HG03108 (cell line): ENCODE measurements around the gene S100PBP.

Source experiments
- ATAC-seq: cut with Tn5 transposase; IDR thresholded peaks from one replicate; pipeline ENCODE4 v1.9.1; 2021; ENCODE audit warnings: moderate library complexity; ENCODE audit not compliant: unreplicated experiment

S100PBP gene

GRCh38 chr1:32869923-32870614, 52.6 kb downstream of the S100PBP start:
- ATAC-seq = no peak

- no peak for ATAC-seq
Observed at GRCh38 chr1:32870615-32871363, 53.3 kb downstream of the S100PBP start, which contains the start of gene FNDC5. Gene FNDC5 (minus strand): TSS chr1:32870912.

- ATAC-seq = no peak
Observed at GRCh38 chr1:32871364-32872191, 54.1 kb downstream of the S100PBP start.

- no peak for ATAC-seq
Observed at GRCh38 chr1:32872192-32872460, 54.7 kb downstream of the S100PBP start.

GRCh38 chr1:32873484-32873883, 56.0 kb downstream of the S100PBP start:
- no peak for ATAC-seq

- no peak for ATAC-seq
Observed at GRCh38 chr1:32874860-32875752, 57.7 kb downstream of the S100PBP start.

- ATAC-seq = no peak
Observed at GRCh38 chr1:32876341-32877210, 59.1 kb downstream of the S100PBP start.

GRCh38 chr1:32877211-32878110, 60.0 kb downstream of the S100PBP start:
- no peak for ATAC-seq

GRCh38 chr1:32878183-32878582, 60.7 kb downstream of the S100PBP start:
- ATAC-seq = no peak

GRCh38 chr1:32878637-32879041, 61.2 kb downstream of the S100PBP start:
- no peak for ATAC-seq

GRCh38 chr1:32881291-32881690, 63.8 kb downstream of the S100PBP start:
- no peak for ATAC-seq

GRCh38 chr1:32881871-32882850, 64.7 kb downstream of the S100PBP start:
- ATAC-seq = no peak

- no peak for ATAC-seq
Observed at GRCh38 chr1:32883338-32884031, 66.0 kb downstream of the S100PBP start.

GRCh38 chr1:32884032-32884372, 66.5 kb downstream of the S100PBP start:
- no peak for ATAC-seq

- no peak for ATAC-seq
Observed at GRCh38 chr1:32884726-32885125, 67.3 kb downstream of the S100PBP start.

- ATAC-seq = no peak
Observed at GRCh38 chr1:32885676-32886003, 68.2 kb downstream of the S100PBP start.
